H9 (cell line): ENCODE results near the gene RFPL1. TPM values are rescaled to one million over a fixed set of nuclear protein-coding genes. Genes with fewer than 3 reads are reported as not detected.

Source experiments
- DNase-seq: peaks from one replicate; pipeline ENCODE4 v3.0.0-alpha.2; 2017
- H2AFZ ChIP-seq: one replicate; pipeline ENCODE4 v1.6.1; 2013; ENCODE audit warnings: mild to moderate bottlenecking, low read length, control low read depth, moderate library complexity
- H2AK5ac ChIP-seq: 2 replicates; pipeline ENCODE4 v1.6.1; 2013; ENCODE audit warnings: low read length, control low read depth, mixed read lengths; ENCODE audit not compliant: insufficient read length
- H2BK120ac ChIP-seq: one replicate; pipeline ENCODE4 v1.6.1; 2013; ENCODE audit warnings: low read depth, mild to moderate bottlenecking, low read length, control low read depth, inconsistent platforms; ENCODE audit not compliant: poor library complexity, severe bottlenecking
- H2BK12ac ChIP-seq: 2 replicates; pipeline ENCODE4 v1.6.1; 2013; ENCODE audit warnings: low read length, control low read depth, mixed read lengths, low read depth; ENCODE audit not compliant: insufficient read length
- H2BK15ac ChIP-seq: 2 replicates; pipeline ENCODE4 v1.6.1; 2013; ENCODE audit warnings: low read depth, low read length, control low read depth
- H2BK20ac ChIP-seq: one replicate; pipeline ENCODE4 v1.6.1; 2013; ENCODE audit warnings: low read depth, mild to moderate bottlenecking, low read length, control low read depth, inconsistent platforms; ENCODE audit not compliant: poor library complexity, severe bottlenecking
- H2BK5ac ChIP-seq: 2 replicates; pipeline ENCODE4 v1.6.1; 2013; ENCODE audit warnings: low read length, control low read depth, mixed read lengths; ENCODE audit not compliant: insufficient read length
- H3K14ac ChIP-seq: 2 replicates; pipeline ENCODE4 v1.6.1; 2013; ENCODE audit warnings: low read length, control low read depth; ENCODE audit not compliant: insufficient read depth
- H3K18ac ChIP-seq: 2 replicates; pipeline ENCODE4 v1.6.1; 2013; ENCODE audit warnings: low read depth, mild to moderate bottlenecking, mixed read lengths, low read length, control low read depth; ENCODE audit not compliant: insufficient read length
- H3K23ac ChIP-seq: 2 replicates; pipeline ENCODE4 v1.6.1; 2013; ENCODE audit warnings: low read length, control low read depth, mixed read lengths, low read depth; ENCODE audit not compliant: insufficient read length
- H3K23me2 ChIP-seq: 2 replicates; pipeline ENCODE4 v1.6.1; 2013; ENCODE audit warnings: low read depth, mild to moderate bottlenecking, mixed read lengths, low read length, control low read depth; ENCODE audit not compliant: insufficient read length, poor library complexity, severe bottlenecking
- H3K27ac ChIP-seq: 2 replicates; pipeline ENCODE4 v1.5.1; 2013; ENCODE audit warnings: low read length, control low read depth, mixed read lengths, low read depth; ENCODE audit not compliant: insufficient read length
- H3K27me3 ChIP-seq: 2 replicates; pipeline ENCODE4 v1.6.1; 2013; ENCODE audit warnings: low read length, control low read depth, inconsistent platforms; ENCODE audit not compliant: insufficient read depth
- H3K4ac ChIP-seq: 2 replicates; pipeline ENCODE4 v1.6.1; 2013; ENCODE audit warnings: low read depth, mild to moderate bottlenecking, control low read depth, inconsistent platforms, low read length, moderate library complexity
- H3K4me1 ChIP-seq: 2 replicates; pipeline ENCODE4 v1.6.1; 2013; ENCODE audit warnings: low read length, control low read depth, inconsistent platforms; ENCODE audit not compliant: insufficient read depth
- H3K4me2 ChIP-seq: 2 replicates; pipeline ENCODE4 v1.6.1; 2013; ENCODE audit warnings: low read length, control low read depth, mixed read lengths; ENCODE audit not compliant: insufficient read length, insufficient read depth
- H3K56ac ChIP-seq: 2 replicates; pipeline ENCODE4 v1.6.1; 2013; ENCODE audit warnings: low read depth, mild to moderate bottlenecking, mixed read lengths, low read length, control low read depth; ENCODE audit not compliant: insufficient read length
- H3K79me1 ChIP-seq: 2 replicates; pipeline ENCODE4 v1.6.1; 2013; ENCODE audit warnings: low read depth, mild to moderate bottlenecking, moderate library complexity, low read length, control low read depth, inconsistent platforms; ENCODE audit not compliant: insufficient read depth, poor library complexity, severe bottlenecking
- H3K79me2 ChIP-seq: 2 replicates; pipeline ENCODE4 v1.6.1; 2013; ENCODE audit warnings: low read length, control low read depth, inconsistent platforms; ENCODE audit not compliant: insufficient read depth
- H3K9ac ChIP-seq: 2 replicates; pipeline ENCODE4 v1.6.1; 2013; ENCODE audit warnings: low read length, control low read depth, mixed read lengths; ENCODE audit not compliant: insufficient read length; ENCODE audit errors: extremely low read depth
- H3K9me3 ChIP-seq: one replicate; pipeline ENCODE4 v1.6.1; 2013; ENCODE audit warnings: low read depth, low read length, inconsistent platforms; ENCODE audit not compliant: control insufficient read depth
- H3T11ph ChIP-seq: one replicate; pipeline ENCODE4 v1.6.1; 2013; ENCODE audit warnings: mild to moderate bottlenecking, low read length, control low read depth, inconsistent platforms
- H4K20me1 ChIP-seq: one replicate; pipeline ENCODE4 v1.6.1; 2013; ENCODE audit not compliant: control insufficient read depth, insufficient read length, insufficient read depth
- H4K5ac ChIP-seq: 2 replicates; pipeline ENCODE4 v1.6.1; 2013; ENCODE audit warnings: low read depth, mild to moderate bottlenecking, mixed read lengths, low read length, control low read depth; ENCODE audit not compliant: insufficient read length
- H4K8ac ChIP-seq: replicated peaks from 2 replicates; pipeline ENCODE4 v1.6.1; 2013; ENCODE audit warnings: low read length, control low read depth, mixed read lengths, low read depth; ENCODE audit not compliant: insufficient read length
- H4K91ac ChIP-seq: 2 replicates; pipeline ENCODE4 v1.6.1; 2013; ENCODE audit warnings: low read depth, mild to moderate bottlenecking, moderate library complexity, mixed read lengths, low read length, control low read depth; ENCODE audit not compliant: insufficient read length
- H3K27ac Mint-ChIP-seq, 3 experiments: 2 replicates in 2 of 3; 3 replicates in 1 of 3; pipeline ENCODE4 v1.8.0; 2020 to 2021; ENCODE audit warnings: mixed read lengths in 3 of 3, mild to moderate bottlenecking in 1 of 3, moderate library complexity in 1 of 3
- H3K27me3 Mint-ChIP-seq: 2 replicates; pipeline ENCODE4 v1.8.0; 2021; ENCODE audit warnings: low read depth, mild to moderate bottlenecking, moderate library complexity, mixed read lengths
- H3K36me3 Mint-ChIP-seq, 3 experiments: 2 replicates in 2 of 3; 3 replicates in 1 of 3; pipeline ENCODE4 v1.8.0; 2020 to 2021; ENCODE audit warnings: low read depth in 3 of 3, mixed read lengths in 3 of 3; ENCODE audit not compliant: insufficient read depth in 1 of 3
- H3K4me1 Mint-ChIP-seq, 2 experiments: 2 replicates each; pipeline ENCODE4 v1.8.0; 2020; ENCODE audit warnings: mixed read lengths in 2 of 2
- H3K4me3 Mint-ChIP-seq, 2 experiments: 2 replicates in 1 of 2; 3 replicates in 1 of 2; pipeline ENCODE4 v1.8.0; 2020 to 2021; ENCODE audit warnings: mild to moderate bottlenecking in 2 of 2, mixed read lengths in 2 of 2, moderate library complexity in 1 of 2
- H3K9me3 Mint-ChIP-seq, 2 experiments: 2 replicates in 1 of 2; 3 replicates in 1 of 2; pipeline ENCODE4 v1.8.0; 2020; ENCODE audit warnings: mild to moderate bottlenecking in 2 of 2, mixed read lengths in 2 of 2, moderate library complexity in 1 of 2
- CTCF ChIP-seq: fragments of 200-600 bp; sonication (generic); conservative IDR thresholded peaks from 3 replicates; pipeline ENCODE4 v1.8.0; 2021; ENCODE audit warnings: antibody characterized with exemption, mild to moderate bottlenecking
- WGBS: extraction: QIAGEN DNeasy Blood & Tissue Kit; methylation state at CpG from one replicate; pipeline ENCODE4 v1.1.7; 2013; ENCODE audit warnings: missing lambda C conversion rate, low lambda C conversion rate, mixed read lengths; ENCODE audit not compliant: insufficient read length; ENCODE audit errors: extremely low coverage; 5-methylcytosine and 5-hydroxymethylcytosine counted together
- total RNA-seq: library from RNA; stranded (reverse); gene quantifications from 2 replicates; pipeline ENCODE4 v1.2.1, GENCODE V29; 2021

RFPL1 gene
- total RNA-seq, 1 experiment from 2014 or later = not detected

GRCh38 chr22:29479417-29480261 lies 41.3 kb downstream of the RFPL1 start, which contains the start of gene NEFH:
TSS of gene NEFH (plus strand) at chr22:29480218. CDS start at chr22:29480263, 45 bp downstream.
- no peak within 1 kb of the TSS for H3K23ac ChIP-seq
- no peak within 1 kb of the TSS for H4K91ac ChIP-seq
- H3T11ph ChIP-seq = no peak within 1 kb of the TSS
- no peak within 1 kb of the TSS for H2BK12ac ChIP-seq
- H3K4me1 Mint-ChIP-seq = peaks cover 38 to 43% of the 10 kb centered on the region in 2 experiments
- no peaks in the 10 kb centered on the region for H3K9me3 ChIP-seq
- H3K23me2 ChIP-seq = peaks cover 10% of the 10 kb centered on the region
- no peak within 1 kb of the TSS for H3K27ac ChIP-seq
- peaks cover 6% of the 10 kb centered on the region for H3K4me1 ChIP-seq
- WGBS = no CpG with 5 or more reads among the region's 48 CpGs
- H3K4me2 ChIP-seq = peak within 1 kb of the TSS; percentile 69
- no peaks in the 10 kb centered on the region for H3K79me2 ChIP-seq
- no peak within 1 kb of the TSS for H3K9ac ChIP-seq
- peak; percentile 47 for DNase-seq
- H3K56ac ChIP-seq = no peak within 1 kb of the TSS
- no peak within 1 kb of the TSS for H2BK5ac ChIP-seq
- no peak within 1 kb of the TSS for H3K4ac ChIP-seq
- H4K20me1 ChIP-seq = no peaks in the 10 kb centered on the region
- H4K5ac ChIP-seq = no peak within 1 kb of the TSS
- H2BK15ac ChIP-seq = no peak within 1 kb of the TSS
- TF ChIP-seq CTCF = no peak
- peaks cover 84% of the 10 kb centered on the region for H3K27me3 Mint-ChIP-seq
- peak within 1 kb of the TSS; percentile 7 for H3K18ac ChIP-seq
- peak within 1 kb of the TSS; percentile 58 to 82 for H3K4me3 Mint-ChIP-seq
- H3K9me3 Mint-ChIP-seq = peaks cover 8 to 9% of the 10 kb centered on the region in 2 experiments
- H2BK120ac ChIP-seq = no peak within 1 kb of the TSS
- H4K8ac ChIP-seq = no peak within 1 kb of the TSS
- H3K79me1 ChIP-seq = no peaks in the 10 kb centered on the region
- no peak within 1 kb of the TSS for H2AFZ ChIP-seq
- H2BK20ac ChIP-seq = no peak within 1 kb of the TSS
- no peaks in the 10 kb centered on the region; a peak in 2 of 7 replicates for H3K36me3 Mint-ChIP-seq
- no peak within 1 kb of the TSS for H2AK5ac ChIP-seq
- no peak within 1 kb of the TSS for H3K14ac ChIP-seq
- no peak within 1 kb of the TSS; a peak in 2 of 7 replicates for H3K27ac Mint-ChIP-seq
- peaks cover 27% of the 10 kb centered on the region for H3K27me3 ChIP-seq
